Adrenal gland (tissue), 12 donors: Measurements from ENCODE around the gene LOX. TPM values are rescaled to one million over a fixed set of nuclear protein-coding genes. Genes with fewer than 3 reads are reported as not detected.

ENCODE experiments used
- DNase-seq, 7 donors: peaks; one replicate each; pipeline ENCODE4 v3.0.0-alpha.2; 2019 to 2020
- H3K27ac ChIP-seq, 5 donors: fragments of 200-600 bp; sonication (generic) in 4 of 5; 1 replicate in 3 of 5; 2 replicates in 2 of 5; pipeline versions ENCODE4 v1.5.1 to v1.8.0; 2016 to 2020; ENCODE audit warnings: mild to moderate bottlenecking in 1 of 5
- H3K27me3 ChIP-seq: fragments of 200-600 bp; 2 replicates; pipeline ENCODE4 v1.8.0; 2021
- H3K36me3 ChIP-seq, 2 donors: fragments of 200-600 bp; replicated peaks in 1 of 2; 1 replicate in 1 of 2; 2 replicates in 1 of 2; pipeline versions ENCODE4 v1.5.1 to v1.8.0; 2018 to 2022
- H3K4me1 ChIP-seq, 2 donors: fragments of 200-600 bp; replicated peaks in 1 of 2; 1 replicate in 1 of 2; 2 replicates in 1 of 2; pipeline versions ENCODE4 v1.5.1 to v1.8.0; 2018 to 2021
- H3K4me3 ChIP-seq, 4 donors: fragments of 200-600 bp; sonication (generic) in 3 of 4; one replicate each; pipeline ENCODE4 v1.5.1; 2016 to 2018
- H3K9me3 ChIP-seq, 3 donors: fragments of 200-600 bp; sonication (generic) in 1 of 3; replicated peaks in 1 of 3; 1 replicate in 2 of 3; 2 replicates in 1 of 3; pipeline versions ENCODE4 v1.5.1 to v1.8.0; 2016 to 2021
- POLR2A ChIP-seq, 2 donors: fragments of 450-650 bp; IDR thresholded peaks; one replicate each; pipeline ENCODE4 v1.6.1; 2017; ENCODE audit warnings: antibody characterized with exemption in 2 of 2, mild to moderate bottlenecking in 2 of 2, moderate library complexity in 1 of 2
- WGBS, 4 donors: extraction: QIAGEN DNeasy Blood & Tissue Kit in 2 of 4; methylation state at CpG; one replicate each; pipeline versions ENCODE4 v1.1.5 to v1.1.7; 2013 to 2017; 5-methylcytosine and 5-hydroxymethylcytosine counted together
- intact Hi-C, 2 donors: fragments of 100-400 bp; cut with DNase I; formaldehyde crosslinking; loops; one replicate each; pipeline versions ENCODE4 v1.14.1 to v1.15.0; 2022 to 2023
- polyA plus RNA-seq, 3 donors: library from polyadenylated mRNA; stranded (reverse); fragments of 200-250 nt in 2 of 3; fragments of 350-450 nt in 1 of 3; fragmentation: Illumina TruSeq in 1 of 3; extraction: RNeasy Lipid Tissue Mini Kit (QIAGEN cat#74804) in 1 of 3; gene quantifications; one replicate each; pipeline ENCODE4 v1.2.3, GENCODE V29; 2013 to 2014
- total RNA-seq, 9 donors: library from RNA; depleted of rRNA in 4 of 9; stranded (reverse); fragments of >200 nt in 4 of 9; fragments of 120-200 nt in 1 of 9; fragmentation: NEBNext Ultra II Directional in 1 of 9; extraction: Animal tissue kit (Norgen Biotek cat#: 25700) in 1 of 9; gene quantifications; one replicate each; pipeline versions ENCODE4 v1.1.0 to v1.2.4, GENCODE V29; 2013 to 2023
- TF ChIP-seq, protein P1 (sequence below), 6 experiments: fragments of 450-650 bp in 4 of 6; fragments of 200-600 bp in 2 of 6; sonication (generic) in 1 of 6; IDR thresholded peaks; 1 replicate in 5 of 6; 2 replicates in 1 of 6; pipeline versions ENCODE4 v1.5.1 to v1.8.0; 2016 to 2021; ENCODE audit warnings: antibody characterized with exemption in 6 of 6, mild to moderate bottlenecking in 2 of 6, moderate library complexity in 1 of 6
- donor health status: healthy with polysubstance abuse.
- donor health status: Bipolar disorder and iron deficiency.
- donor health status: DM: yes; HTN: yes; CAD: no.
- donor health status: DM: no; HTN: no; CAD: no.
- donor health status: DM: no; HTN: no; CAD: no.
- donor health status: DM: yes; HTN: yes; CAD: no.

LOX gene
- total and polyA plus RNA-seq, 12 donors, result 1.9 to 13.6 (median 7.3) TPM

GRCh38 chr5:122105909-122106308, 27.9 kb upstream of the LOX start:
- Histone ChIP-seq H3K9me3 (no peaks in the 10 kb centered on the region), H3K4me3 (no peak overlapping the region), H3K27ac (no peak overlapping the region), H3K36me3 (no peaks in the 10 kb centered on the region), H3K4me1 (no peaks in the 10 kb centered on the region), H3K27me3 (no peaks in the 10 kb centered on the region)
- TF ChIP-seq, protein P1, sequence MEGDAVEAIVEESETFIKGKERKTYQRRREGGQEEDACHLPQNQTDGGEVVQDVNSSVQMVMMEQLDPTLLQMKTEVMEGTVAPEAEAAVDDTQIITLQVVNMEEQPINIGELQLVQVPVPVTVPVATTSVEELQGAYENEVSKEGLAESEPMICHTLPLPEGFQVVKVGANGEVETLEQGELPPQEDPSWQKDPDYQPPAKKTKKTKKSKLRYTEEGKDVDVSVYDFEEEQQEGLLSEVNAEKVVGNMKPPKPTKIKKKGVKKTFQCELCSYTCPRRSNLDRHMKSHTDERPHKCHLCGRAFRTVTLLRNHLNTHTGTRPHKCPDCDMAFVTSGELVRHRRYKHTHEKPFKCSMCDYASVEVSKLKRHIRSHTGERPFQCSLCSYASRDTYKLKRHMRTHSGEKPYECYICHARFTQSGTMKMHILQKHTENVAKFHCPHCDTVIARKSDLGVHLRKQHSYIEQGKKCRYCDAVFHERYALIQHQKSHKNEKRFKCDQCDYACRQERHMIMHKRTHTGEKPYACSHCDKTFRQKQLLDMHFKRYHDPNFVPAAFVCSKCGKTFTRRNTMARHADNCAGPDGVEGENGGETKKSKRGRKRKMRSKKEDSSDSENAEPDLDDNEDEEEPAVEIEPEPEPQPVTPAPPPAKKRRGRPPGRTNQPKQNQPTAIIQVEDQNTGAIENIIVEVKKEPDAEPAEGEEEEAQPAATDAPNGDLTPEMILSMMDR (IDR thresholded peaks at IDR 0.05), result no peak
- TF ChIP-seq POLR2A (IDR thresholded peaks at IDR 0.05), result no peak
- intact Hi-C loops, result loop anchor here (10.0 kb wide), 2 partner anchors 121 to 141 kb away; partner anchors contain the start of gene SRFBP1 (in 1 of the 2)
- DNase-seq, result no peak
- 76 to 88% (median 80%) methylated on average over 2 of the region's 2 CpGs for WGBS, 4 donors

- WGBS, 4 donors, result 65 to 84% (median 76%) methylated on average over 1 of the region's 1 CpG
- Histone ChIP-seq H3K4me1 (no peaks in the 10 kb centered on the region), H3K4me3 (no peak overlapping the region), H3K36me3 (no peaks in the 10 kb centered on the region), H3K9me3 (no peaks in the 10 kb centered on the region), H3K27me3 (no peaks in the 10 kb centered on the region), H3K27ac (no peak overlapping the region)
- intact Hi-C loops, result loop anchor here (10.0 kb wide), 2 partner anchors 118 to 138 kb away; partner anchors contain the start of gene SRFBP1 (in 1 of the 2)
- no peak for DNase-seq
- TF ChIP-seq POLR2A (IDR thresholded peaks at IDR 0.05), result no peak
- TF ChIP-seq, protein P1 (IDR thresholded peaks at IDR 0.05), result no peak
Measured at GRCh38 chr5:122102825-122103224, 24.8 kb upstream of the LOX start.

DNA sequence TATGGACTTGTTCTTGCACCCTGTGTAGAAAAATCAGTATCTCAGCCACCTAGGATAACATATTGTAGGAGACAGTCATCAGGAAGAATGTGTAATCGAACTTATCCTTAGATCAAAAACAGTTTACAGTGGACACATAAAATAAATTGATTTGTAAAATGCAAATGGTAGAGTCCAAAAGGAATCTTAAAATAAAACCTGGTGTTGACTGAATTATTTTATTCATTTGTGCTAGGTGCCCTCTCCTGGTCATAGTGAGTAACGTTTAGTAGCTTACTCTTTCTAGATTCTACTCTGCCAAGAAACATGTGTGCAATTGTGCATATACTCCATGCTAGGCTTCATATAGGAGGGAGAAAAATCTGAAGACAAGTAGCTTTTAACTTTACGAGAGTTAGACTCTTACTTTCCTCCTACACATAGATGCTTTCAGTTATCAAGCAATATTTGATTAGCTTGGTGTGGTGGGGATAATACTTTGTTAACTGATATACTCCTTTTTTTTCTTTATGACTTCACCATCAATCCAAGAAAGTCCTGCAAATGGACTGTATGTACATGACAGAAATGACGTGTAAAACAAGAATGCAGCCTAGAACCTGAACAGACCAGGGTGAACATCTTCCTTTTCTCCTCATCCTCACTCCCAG, 23.7 kb upstream of the LOX start:
- 16 to 30% (median 21%) methylated on average over 4 of the region's 4 CpGs for WGBS, 4 donors
- no peaks in the 10 kb centered on the region for H3K9me3 ChIP-seq
- no peak overlapping the region for H3K27ac ChIP-seq
- H3K36me3 ChIP-seq, result no peaks in the 10 kb centered on the region
- TF ChIP-seq, protein P1 (IDR thresholded peaks at IDR 0.05), result peak; percentile 40 to 67 (median 59)
- no peak for TF ChIP-seq POLR2A (IDR thresholded peaks at IDR 0.05)
- H3K27me3 ChIP-seq, result no peaks in the 10 kb centered on the region
- no peaks in the 10 kb centered on the region for H3K4me1 ChIP-seq
- DNase-seq, result peak in 1 of 7 donors; percentile 15
- no peak overlapping the region for H3K4me3 ChIP-seq
- intact Hi-C loops, result loop anchor here (10.0 kb wide), 2 partner anchors 117 to 137 kb away; partner anchors contain the start of gene SRFBP1 (in 1 of the 2)

DNA sequence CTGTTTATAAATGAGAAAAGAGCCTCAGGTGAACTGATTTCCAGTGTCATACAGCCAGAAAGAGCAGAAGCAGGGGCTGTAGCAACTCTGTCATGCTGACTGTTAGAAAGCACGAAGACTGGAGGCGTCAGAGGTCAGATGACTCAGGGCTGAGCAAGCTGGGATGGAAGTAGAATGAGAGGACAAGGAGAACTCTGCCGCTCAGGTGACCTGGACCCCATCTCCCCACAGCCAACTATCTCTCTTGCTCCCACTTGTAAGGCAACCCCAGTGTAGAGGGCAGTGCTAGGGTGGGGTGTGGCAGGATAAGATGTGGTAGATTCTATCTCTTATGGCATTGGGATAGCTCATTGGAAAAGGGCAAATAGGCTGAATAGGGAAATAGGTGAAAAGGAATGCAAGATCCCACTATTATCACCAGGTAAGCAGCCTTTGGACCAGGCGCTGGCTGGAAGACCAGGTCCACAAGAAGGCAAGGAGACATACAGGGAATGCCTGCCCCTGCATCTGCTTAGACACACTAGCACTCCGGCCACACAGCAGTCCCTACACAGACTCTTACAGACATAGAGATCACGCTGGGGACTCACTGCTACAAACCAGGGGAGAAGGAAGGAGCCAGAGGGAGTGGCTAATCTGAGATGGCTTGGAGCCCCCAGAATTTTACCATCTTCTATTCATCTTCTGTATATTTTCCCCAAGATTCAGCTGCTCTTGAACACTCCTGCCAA, 21.2 kb upstream of the LOX start:
- Histone ChIP-seq H3K27ac (no peak overlapping the region), H3K4me1 (no peaks in the 10 kb centered on the region), H3K9me3 (no peaks in the 10 kb centered on the region), H3K27me3 (no peaks in the 10 kb centered on the region), H3K36me3 (no peaks in the 10 kb centered on the region), H3K4me3 (no peak overlapping the region)
- TF ChIP-seq POLR2A (IDR thresholded peaks at IDR 0.05), result no peak
- 61 to 70% (median 65%) methylated on average over 5 to 6 of the region's 6 CpGs for WGBS, 4 donors
- DNase-seq, result peak in 5 of 7 donors; percentile 10 to 29 (median 21)
- intact Hi-C loops, result no loop called here
